Stimulated activated CD4-positive, alpha-beta T cell treated with anti-CD3 and anti-CD28 coated beads, Interleukin-4, amount 100 ng/mL, for 24 hours (primary cell): ENCODE data around the gene E4F1.
"Not testable (repeated sequence)": the region's sequence is repeated elsewhere in the genome, so short reads cannot be mapped to it uniquely, and the experiment has no call there.

ENCODE experiments used
- DNase-seq: peaks from one replicate; pipeline ENCODE4 v3.0.0-alpha.2; 2020

The E4F1 gene

GRCh38 chr16:2244926-2245795 lies 21.8 kb downstream of the E4F1 start:
- no peak for DNase-seq

GRCh38 chr16:2246301-2246885 lies 23.0 kb downstream of the E4F1 start:
- DNase-seq = no peak

- DNase-seq = peak; percentile 62
Measured at GRCh38 chr16:2250652-2251295, 27.4 kb downstream of the E4F1 start.

GRCh38 chr16:2251296-2252111 lies 28.1 kb downstream of the E4F1 start, which contains the start of gene ECI1:
ECI1 (minus strand) TSS chr16:2251587; CDS start chr16:2251566, 21 bp downstream.
- DNase-seq = peak; percentile 81

- DNase-seq = no peak
Measured at GRCh38 chr16:2252806-2253148, 29.4 kb downstream of the E4F1 start.

- no peak for DNase-seq
Measured at GRCh38 chr16:2253293-2253692, 29.9 kb downstream of the E4F1 start.

GRCh38 chr16:2256531-2257140 lies 33.2 kb downstream of the E4F1 start:
- DNase-seq = no peak

- DNase-seq = no peak
Measured at GRCh38 chr16:2257726-2258125, 34.3 kb downstream of the E4F1 start.

- not testable (repeated sequence) for DNase-seq
Measured at GRCh38 chr16:2258530-2258929, 35.1 kb downstream of the E4F1 start.

- no peak for DNase-seq
Measured at GRCh38 chr16:2260250-2260649, 36.9 kb downstream of the E4F1 start.

GRCh38 chr16:2263026-2263425 lies 39.6 kb downstream of the E4F1 start:
- not testable (repeated sequence) for DNase-seq

GRCh38 chr16:2266887-2267286 lies 43.5 kb downstream of the E4F1 start:
- peak; percentile 15 for DNase-seq

- not testable (repeated sequence) for DNase-seq
Measured at GRCh38 chr16:2267505-2267912, 44.1 kb downstream of the E4F1 start.

- DNase-seq = peak; percentile 95
Measured at GRCh38 chr16:2267913-2268666, 44.7 kb downstream of the E4F1 start, which contains the start of gene RNPS1. RNPS1 (minus strand) TSS chr16:2268126; CDS start chr16:2264643, 3,483 bp downstream.

- no peak for DNase-seq
Measured at GRCh38 chr16:2270070-2270462, 46.7 kb downstream of the E4F1 start.

- DNase-seq = no peak
Measured at GRCh38 chr16:2270588-2271470, 47.4 kb downstream of the E4F1 start.

- DNase-seq = no peak
Measured at GRCh38 chr16:2271848-2272461, 48.6 kb downstream of the E4F1 start.

GRCh38 chr16:2273484-2273883 lies 50.1 kb downstream of the E4F1 start:
- no peak for DNase-seq

- DNase-seq = no peak
Measured at GRCh38 chr16:2273931-2274330, 50.5 kb downstream of the E4F1 start.
